ENCODE measurements around the gene ARHGAP32.

ARHGAP32 gene

DNA sequence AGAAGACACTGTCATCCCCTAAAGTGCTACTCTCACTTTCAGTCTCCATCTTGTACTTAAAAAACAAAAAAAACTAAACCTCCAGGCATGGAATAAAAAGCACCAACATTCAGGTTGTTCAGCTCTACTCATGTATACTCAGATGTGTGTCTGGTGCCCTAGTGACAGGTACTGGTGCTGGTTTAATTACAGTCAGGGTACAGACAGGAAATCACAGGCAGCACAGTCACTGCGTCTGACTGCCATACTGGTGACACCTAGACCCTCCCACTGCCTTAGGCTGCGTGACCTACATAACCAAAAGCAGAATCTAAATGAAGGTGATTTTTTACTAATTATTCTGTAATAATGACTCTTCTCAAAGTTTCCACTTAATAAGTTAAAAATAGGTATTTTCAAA is at the start of gene ARHGAP32:
ARHGAP32 (minus strand) TSS at position 176 of the 400 bp plus-strand sequence; CDS start at position 49, 127 bp downstream.
- DNase-seq (ENCODE audit: extremely low read depth in 1 of 2, low read depth in 1 of 2): no peak

DNA sequence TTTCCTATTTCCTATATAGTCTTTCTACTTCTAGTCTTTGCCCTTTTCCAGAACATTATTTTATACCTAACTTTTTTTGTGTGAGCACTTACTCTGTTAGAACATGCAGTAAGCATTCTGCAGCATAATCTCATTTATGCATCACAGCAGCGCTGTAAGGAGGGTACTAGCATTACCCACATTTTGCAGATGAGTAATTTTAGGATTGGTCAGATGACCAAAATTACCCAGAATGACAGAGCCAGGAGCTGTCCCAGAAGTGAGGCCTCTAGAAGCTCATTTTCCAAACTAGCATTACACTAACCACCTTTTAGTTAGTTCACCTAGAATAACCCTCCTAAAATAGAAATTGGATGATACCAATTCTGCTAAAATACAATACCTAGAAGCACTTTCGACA is 47.1 kb upstream of the ARHGAP32 start:
- DNase-seq (ENCODE audit: extremely low read depth in 1 of 2, low read depth in 1 of 2): no peak

DNA sequence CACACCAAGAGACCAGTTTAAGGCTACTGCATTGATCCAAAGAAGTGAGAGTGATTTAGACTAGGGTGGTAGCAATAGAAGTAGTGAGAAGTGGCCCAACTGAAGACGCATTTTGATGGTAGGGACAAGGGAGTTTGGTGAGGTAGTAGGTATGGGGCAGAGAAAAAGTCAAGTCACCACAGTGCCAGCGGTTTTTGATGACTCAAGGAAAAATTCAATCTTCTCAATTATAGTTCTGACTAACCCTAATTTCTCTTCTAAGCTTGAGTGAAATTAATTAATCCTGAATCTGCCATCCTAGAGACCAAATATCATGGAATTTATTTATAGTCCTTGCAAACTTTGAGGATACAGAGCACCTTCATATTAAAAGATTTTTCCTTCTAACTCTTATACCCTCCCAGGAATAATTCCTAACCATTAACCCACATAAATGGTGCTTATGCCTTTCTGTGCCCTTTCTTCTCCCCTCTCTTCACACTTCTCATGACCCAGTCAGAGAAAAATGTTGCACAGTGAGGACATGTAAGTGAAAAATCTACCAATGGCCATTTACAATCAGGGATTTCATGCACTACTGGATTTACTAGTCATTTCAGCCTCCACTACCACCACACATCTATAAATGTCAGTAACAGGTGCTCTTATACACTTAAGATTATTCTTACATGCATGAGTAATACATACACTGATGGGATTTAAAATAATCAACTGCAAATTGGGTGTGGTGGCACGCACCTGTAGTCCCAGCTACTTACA is 45.9 kb upstream of the ARHGAP32 start:
- DNase-seq (ENCODE audit: extremely low read depth in 1 of 2, low read depth in 1 of 2): no peak

DNA sequence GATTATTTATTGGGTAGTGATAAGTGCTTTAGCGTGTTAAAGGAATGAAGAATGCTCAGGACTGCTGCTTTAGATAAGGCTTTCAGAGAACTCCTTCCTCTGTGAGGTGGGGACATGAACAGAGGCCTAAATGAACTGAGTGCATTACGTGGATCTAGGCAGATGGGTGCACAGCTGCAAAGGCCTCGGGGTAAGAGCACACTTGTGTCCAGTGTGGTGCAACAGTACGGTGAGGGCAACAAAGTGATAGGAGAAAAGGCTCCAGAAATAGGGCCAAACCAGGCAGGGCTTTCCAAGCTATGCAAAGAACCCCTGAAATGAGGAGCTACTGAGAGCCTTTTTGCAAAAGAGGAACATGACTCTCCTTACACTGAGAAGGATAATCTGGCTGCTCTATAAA is 45.3 kb upstream of the ARHGAP32 start:
- no peak for DNase-seq (ENCODE audit: extremely low read depth in 1 of 2, low read depth in 1 of 2)

DNA sequence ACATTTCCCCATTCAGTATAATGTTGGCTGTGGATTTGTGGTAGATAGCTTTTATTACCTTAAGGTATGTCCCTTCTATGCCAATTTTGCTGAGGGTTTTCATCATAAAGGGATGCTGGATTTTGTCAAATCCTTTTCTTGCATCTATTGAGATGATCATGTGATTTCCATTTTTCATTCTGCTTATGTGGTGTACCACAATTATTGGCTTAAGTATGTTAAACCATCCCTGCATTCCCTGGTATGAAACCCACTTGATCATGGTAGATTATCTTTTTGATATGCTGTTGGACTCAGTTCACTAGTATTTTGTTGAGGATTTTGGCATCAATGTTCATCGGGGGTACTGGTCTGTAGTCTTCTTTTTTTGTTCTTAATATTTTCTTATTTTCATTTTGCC is 44.7 kb upstream of the ARHGAP32 start:
- DNase-seq (ENCODE audit: extremely low read depth in 1 of 2, low read depth in 1 of 2): no peak

DNA sequence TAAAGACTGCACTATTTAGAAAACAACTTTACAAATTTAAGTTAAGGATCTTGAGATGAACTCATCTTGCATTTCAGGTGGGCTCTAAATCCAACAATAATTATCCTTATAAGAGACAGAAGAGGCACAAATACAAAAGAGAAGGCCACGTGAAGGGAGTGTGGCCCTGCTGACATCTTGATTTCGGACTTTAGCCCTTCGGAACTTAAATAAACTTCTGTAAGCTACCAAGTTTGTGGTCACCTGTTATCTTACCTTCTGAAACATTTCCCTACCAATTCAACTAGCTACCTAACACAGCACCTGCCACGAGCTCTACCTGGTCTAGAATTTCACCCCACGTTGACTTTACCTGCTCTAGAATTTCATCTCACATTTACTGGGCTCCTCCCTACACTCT is 42.9 kb upstream of the ARHGAP32 start:
- DNase-seq (ENCODE audit: extremely low read depth in 1 of 2, low read depth in 1 of 2): no peak

DNA sequence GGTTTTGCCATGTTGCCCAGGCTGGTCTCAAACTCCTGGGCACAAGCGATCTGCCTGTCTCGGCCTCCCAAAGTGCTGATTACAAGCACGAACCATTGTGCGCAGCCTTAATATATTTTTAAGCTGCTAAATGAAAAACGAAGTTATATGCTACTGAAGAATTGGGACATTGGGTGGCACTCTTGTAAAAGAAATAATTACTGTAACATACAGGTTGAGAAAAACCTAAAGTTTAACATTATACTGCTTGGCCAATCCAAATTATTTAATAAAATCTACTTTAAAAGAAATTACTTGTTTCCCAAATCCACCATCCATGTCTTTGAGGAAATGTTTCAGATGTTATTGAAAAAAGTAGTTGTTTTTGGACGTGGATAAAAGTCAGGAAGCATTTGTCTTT is 37.9 kb upstream of the ARHGAP32 start:
- no peak for DNase-seq (ENCODE audit: extremely low read depth in 1 of 2, low read depth in 1 of 2)

DNA sequence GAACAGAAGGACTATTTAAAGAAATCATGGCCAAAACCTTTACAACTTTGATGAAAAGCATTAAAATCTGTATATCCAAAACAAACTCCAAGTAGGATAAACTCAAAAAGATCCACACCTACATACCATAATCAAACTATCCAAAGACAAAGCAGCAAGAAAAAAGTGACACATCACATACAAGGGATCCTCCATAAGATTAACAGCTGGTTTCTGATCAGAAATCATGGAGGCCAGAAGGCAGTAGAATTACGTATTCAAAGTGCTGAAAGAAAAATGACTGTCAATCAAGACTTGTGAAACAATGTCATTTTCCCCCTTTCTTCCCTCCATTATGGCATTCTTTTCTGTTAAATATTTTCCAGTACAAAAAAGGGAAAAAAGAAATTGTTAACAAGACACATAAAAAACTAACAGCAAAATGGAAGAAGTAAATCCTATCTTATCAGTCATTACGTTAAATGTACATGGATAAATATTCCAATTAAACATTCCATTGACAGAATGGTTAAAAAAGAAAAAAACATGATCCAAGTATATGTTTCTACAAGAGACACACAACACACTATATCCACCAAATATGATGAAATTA is 34.2 kb upstream of the ARHGAP32 start:
- DNase-seq (ENCODE audit: extremely low read depth in 1 of 2, low read depth in 1 of 2): no peak

DNA sequence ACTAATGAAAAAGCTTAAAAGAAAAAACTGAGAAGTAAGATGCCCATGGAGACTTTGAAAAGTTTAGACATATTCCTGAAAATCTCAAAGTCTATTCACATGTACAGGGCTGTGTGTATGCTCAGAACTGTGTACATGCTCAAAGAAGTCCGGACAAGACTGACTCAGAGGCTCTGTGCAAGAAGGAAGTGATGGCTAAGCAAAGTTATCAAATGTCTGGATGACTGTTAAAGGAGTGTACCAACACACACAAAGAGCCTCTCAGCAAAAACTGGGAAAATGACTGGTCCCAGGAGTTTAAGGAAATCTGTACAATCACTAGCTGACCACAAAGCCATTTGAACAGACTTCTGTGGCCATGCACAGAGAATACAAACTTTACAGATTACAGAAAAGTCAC is 33.1 kb upstream of the ARHGAP32 start:
- no peak for DNase-seq (ENCODE audit: extremely low read depth in 1 of 2, low read depth in 1 of 2)

DNA sequence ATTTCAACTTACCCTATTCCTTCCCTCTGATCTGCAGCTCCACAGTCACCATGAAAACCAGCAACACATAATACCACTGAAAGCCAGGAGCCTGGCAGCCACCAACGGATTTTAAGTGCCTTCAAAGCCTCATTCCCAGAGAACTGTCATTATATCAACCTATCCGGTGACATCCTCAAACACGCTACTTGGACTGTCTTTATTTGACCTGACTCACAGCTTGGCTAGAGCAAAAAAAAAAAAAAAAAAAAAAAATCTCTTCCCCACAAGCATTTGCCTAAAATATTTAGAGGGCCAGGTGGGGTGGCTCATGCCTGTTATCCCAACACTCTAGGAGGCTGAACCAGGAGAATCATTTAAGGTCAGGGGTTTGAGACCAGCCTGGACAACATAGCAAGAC is 32.4 kb upstream of the ARHGAP32 start:
- no peak for DNase-seq (ENCODE audit: extremely low read depth in 1 of 2, low read depth in 1 of 2)

DNA sequence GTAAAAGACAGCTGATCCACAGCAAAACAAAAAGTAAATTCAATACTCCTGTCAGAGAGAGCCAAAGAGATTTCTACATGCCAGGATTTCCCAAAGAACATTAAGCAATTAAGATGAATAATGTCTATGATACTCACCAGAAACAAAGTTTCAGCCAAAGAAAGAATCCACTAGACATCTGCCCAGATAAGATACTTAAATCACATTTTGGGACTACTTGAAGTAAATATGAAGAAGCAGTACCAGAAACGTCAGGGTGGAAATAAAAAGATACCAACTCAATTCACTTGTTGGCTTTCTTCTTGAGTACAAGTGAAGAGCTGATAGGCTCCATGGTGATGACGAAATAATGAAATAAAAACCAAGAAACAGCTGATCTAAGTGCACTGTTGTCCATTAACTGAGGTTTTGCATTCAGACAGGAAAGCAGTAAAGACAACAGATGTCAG is 31.6 kb upstream of the ARHGAP32 start:
- DNase-seq (ENCODE audit: extremely low read depth in 1 of 2, low read depth in 1 of 2): no peak

DNA sequence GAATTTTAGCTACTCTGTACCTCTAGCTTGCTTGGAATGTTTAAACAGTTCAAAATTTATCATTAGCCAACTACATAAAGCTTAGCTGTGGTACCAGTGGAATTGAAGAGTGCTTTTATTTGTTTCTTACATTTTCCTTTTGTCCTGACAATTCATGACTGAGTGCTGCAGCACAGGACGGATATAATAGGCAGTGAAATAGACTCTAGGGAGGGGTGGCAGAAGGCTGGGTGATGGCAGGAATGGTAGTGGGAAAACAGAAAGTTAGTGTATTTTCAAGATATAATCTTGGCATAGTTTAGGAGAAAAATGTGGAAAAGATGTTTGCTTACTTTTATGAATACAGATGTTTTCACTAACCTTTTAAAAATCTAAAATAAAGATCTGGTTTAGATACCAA is 31.1 kb upstream of the ARHGAP32 start:
- no peak for DNase-seq (ENCODE audit: extremely low read depth in 1 of 2, low read depth in 1 of 2)

DNA sequence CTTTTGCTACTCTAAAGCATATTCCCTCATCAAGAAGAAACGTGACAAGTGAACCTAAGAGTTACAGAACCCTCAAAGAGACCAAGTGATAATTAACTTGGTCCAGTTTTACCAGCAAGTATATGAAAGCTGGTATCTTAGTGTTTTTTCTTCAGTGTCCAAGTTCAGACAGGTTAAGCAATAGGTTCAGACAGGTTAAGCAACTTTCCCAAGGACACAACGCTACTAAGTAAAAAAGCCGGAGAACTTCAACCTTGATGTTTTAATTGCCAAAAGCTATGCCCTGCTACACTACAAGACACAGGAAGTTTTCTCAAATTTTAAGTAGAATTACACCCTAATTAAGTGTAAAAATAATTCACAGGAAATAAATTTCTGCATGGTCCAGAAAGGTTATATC is 30.0 kb upstream of the ARHGAP32 start:
- no peak for DNase-seq (ENCODE audit: extremely low read depth in 1 of 2, low read depth in 1 of 2)

DNA sequence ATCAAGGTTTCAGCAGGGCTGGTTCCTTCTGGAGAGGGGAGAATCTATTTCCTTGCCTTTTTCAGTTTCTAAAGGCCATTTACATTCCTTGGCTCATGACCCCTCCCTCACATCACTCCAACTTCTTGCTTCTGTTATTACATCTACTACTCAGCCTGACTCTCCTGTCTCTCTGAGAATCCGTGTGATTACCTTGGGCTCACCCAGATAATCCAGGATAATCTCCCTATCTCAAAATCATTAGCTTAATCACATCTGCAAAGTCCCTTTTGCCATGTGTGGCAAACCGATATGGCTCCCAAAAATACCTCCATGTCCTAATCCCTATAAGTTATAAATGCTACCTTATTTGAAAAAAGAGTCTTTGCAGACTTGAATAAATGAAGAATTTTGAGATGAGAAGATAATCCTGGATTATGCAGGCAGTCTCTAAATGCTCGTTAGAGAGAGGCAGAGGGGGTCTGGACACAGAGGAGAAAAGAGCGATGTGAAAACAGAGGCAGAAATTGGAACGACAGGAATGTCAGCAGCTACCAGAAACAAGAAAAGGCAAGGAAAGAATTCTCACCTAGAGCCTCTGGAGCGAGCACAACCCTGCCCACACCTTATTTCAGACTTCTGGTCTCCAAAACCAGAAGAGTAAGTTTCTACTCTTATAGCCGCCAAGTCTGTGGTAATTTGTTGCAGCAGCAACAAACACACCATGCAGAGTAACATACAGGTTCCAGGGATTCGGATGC is 23.6 kb upstream of the ARHGAP32 start:
- DNase-seq (ENCODE audit: extremely low read depth in 1 of 2, low read depth in 1 of 2): no peak

DNA sequence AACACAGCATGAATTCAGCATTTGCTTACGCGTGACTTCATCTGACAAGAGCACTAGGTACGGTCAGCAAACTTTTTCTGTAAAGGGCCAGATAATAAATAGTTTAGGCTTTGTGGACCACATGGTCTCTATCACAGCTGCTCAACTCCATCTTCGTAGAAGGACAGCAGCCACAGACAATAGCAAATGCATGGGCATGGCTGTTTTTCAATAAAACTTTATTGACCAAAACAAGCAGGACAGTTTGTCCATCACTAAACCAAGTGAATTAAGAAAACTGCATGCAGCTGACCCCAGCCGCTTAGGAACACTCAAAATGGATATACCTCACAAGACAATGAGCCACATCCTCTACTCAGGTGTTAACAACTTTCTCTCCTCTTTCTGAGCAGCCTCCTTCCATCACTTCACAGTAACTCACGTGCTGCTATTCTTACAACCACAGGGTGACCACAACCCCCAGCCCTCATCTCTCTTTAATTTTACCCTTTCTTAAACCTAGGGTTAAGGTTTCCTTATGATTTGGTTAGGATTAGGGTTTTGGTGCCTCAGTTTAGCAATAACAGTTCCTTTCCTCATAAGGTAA is 22.7 kb upstream of the ARHGAP32 start:
- no peak for DNase-seq (ENCODE audit: extremely low read depth in 1 of 2, low read depth in 1 of 2)

DNA sequence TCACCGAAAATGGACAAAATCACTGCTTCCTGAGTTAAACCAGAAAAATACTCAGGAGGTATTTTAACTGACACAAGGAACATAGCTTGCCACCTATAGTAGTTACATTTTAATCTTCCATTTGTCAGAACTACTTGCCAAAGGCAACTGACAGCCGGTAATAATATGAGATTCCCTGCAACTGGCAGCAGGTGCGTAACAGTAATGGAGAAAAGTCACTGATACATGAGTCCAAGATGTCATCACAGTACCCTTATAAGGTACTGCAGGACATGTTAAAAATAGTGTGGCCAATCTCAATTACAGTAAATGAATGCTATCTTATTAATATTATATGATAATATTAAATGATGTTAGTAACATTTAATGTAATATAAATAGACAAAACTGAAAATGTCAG is 21.1 kb upstream of the ARHGAP32 start:
- no peak for DNase-seq (ENCODE audit: extremely low read depth in 1 of 2, low read depth in 1 of 2)

DNA sequence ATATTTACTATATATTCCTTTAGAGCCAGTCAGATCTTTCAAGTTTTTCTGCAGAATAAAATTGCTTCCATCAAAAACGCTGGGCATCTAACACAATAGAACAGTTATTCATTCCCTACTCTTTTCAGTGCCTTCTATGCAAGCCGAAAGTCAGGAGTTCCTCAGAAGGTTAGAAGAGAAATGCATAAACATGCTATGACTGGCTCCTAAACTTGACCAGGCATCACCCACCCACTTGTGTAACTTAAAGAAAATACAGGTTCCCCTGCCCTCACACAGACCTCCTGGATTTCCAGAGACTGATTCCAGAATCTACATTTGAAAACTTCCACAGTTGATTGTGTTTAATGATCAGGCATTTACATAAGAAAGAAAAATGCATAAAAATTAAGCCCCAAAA is 19.3 kb upstream of the ARHGAP32 start:
- DNase-seq (ENCODE audit: extremely low read depth in 1 of 2, low read depth in 1 of 2): no peak

DNA sequence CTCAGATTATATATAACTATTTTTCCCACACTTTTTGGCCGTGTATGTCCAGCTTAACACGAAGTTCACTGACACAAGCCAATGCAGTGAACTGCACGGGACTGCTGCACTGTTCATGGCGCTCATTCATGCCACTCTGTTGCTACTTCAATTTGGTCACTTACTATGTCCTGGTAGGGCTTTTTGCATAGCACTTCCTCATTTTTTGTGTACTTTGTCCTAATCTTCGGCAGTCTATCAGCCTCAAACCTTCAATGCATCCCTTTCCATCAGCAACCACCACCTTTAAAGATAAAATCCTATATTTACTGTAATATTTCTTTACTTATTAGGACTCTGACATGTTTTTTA is 18.7 kb upstream of the ARHGAP32 start:
- DNase-seq (ENCODE audit: extremely low read depth in 1 of 2, low read depth in 1 of 2): no peak

DNA sequence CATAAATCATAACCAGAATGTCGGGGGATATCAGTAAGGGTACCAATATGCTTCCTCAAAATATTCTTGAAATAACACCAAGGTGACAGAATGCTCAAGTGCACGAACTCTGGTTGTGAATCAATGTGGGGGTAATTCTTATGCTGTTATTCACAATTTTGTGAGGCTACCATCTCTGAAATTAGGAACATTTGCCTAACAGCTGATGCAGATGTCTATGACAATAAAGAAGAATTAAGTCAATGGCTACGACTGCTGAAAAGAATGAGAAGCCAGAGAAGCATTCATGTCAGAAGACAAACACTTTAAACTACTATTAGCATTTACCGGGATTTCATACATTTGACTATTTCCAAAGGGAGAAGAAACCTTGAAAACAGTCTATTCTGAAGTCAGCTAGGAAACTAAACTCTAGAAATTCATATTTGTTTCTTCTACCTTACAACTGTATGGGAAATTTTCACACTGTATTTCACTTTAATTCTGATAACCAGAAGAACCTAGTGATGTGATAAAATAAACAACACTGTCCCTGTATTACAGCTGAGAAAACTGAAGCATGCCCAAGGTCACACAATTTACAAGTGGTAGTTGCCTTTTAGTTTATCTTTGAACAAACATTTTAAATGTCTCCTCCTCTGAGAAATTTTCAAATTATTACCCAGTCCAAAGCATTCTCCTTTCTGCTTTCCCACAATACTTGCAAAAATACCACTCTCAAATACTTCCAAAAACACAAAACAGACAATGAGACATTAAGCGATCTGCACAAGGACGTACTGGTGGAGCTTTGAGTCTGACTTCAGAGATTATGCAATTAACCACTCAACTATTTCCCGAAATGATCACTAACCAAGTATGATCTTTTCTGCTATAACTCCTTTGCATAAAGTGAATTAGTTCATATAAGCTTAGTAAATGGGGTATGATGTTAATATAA is 18.0 kb upstream of the ARHGAP32 start:
- no peak for DNase-seq (ENCODE audit: extremely low read depth in 1 of 2, low read depth in 1 of 2)

DNA sequence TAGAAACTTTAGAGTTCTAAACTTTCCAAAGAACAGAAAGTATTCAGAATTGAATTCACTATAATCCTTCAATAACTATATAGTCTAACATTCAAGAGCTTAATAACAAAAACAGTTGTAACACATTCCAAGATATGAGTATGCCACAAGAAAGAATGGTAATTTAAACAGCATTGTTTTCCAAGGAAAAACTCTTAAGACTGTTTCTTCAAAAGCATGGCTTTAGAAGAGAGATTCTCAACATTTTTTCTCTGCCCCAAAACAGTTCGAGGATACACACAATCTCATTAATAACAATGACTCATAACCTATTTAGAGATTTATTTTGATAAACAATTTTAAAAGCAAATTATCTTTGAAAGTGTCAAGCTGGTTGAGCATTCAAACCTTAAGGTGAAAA is 16.7 kb upstream of the ARHGAP32 start:
- DNase-seq (ENCODE audit: extremely low read depth in 1 of 2, low read depth in 1 of 2): no peak

All from activated CD8-positive, alpha-beta memory T cell treated with anti-CD3 and anti-CD28 coated beads for 1 hour (primary cell).